Astrocyte of the cerebellum (primary cell): ENCODE measurements around the gene PAN2.
"Not testable (repeated sequence)": the region's sequence is repeated elsewhere in the genome, so short reads cannot be mapped to it uniquely, and the experiment has no call there.

Experiments used
- DNase-seq: peaks from one replicate; pipeline ENCODE4 v3.0.0-alpha.2; 2011; ENCODE audit warnings: low read depth
- H3K4me3 ChIP-seq: 2 replicates; pipeline ENCODE4 v1.5.1; 2011; ENCODE audit warnings: mild to moderate bottlenecking, low read depth, low read length, moderate library complexity
- CTCF ChIP-seq: IDR thresholded peaks from 2 replicates; pipeline ENCODE4 v1.5.1; 2012; ENCODE audit warnings: low read length, low read depth, moderate library complexity, mild to moderate bottlenecking; ENCODE audit errors: missing control alignments
- in situ Hi-C: cut with HindIII; loops from 2 replicates; pipeline ENCODE4 v1.10.0; 2017; ENCODE audit warnings: low sequenced_read_pairs

Gene PAN2

DNA sequence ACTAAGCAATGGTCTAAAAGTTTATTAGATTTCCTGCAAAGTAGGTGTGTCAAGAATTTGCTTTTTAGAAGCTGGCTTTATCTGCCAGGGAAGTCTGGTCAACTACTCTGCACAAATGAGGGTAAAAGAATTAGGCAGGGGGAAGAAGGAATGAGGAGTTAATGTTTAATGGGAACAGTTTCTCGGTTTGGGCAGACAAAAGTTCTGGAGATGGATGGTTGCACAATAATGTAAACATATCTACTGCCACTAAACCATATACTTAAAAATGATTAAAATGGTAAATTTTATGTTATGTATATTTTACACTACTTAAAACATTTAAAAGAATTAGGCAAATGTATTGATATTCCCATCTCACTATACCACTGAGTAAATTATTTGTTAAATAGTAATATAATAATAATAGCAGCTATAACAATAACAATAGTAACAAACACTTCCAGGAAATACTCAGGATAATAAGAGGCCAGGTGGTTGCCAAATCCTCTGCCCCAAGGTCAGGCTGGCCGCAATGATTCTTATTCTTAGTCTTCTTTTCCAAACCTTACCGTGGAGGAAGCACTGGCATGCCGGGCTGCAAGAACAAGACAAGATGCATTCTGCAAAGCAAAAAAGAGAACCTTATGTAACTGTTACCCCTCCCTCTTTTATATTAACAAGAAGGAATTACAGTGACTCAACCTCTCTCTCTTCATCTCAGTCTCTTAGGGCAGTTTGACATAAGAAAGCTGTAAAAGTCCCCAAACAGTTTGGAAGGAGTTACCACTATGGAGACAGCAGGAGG lies 47.6 kb downstream of the PAN2 start:
- no peak for TF ChIP-seq CTCF
- H3K4me3 ChIP-seq: no peak overlapping the region
- in situ Hi-C loops: no loop called here
- DNase-seq: no peak

- H3K4me3 ChIP-seq, in situ Hi-C loops, DNase-seq: not testable (repeated sequence)
Observed at GRCh38 chr12:56284263-56284662, 49.5 kb downstream of the PAN2 start.

DNA sequence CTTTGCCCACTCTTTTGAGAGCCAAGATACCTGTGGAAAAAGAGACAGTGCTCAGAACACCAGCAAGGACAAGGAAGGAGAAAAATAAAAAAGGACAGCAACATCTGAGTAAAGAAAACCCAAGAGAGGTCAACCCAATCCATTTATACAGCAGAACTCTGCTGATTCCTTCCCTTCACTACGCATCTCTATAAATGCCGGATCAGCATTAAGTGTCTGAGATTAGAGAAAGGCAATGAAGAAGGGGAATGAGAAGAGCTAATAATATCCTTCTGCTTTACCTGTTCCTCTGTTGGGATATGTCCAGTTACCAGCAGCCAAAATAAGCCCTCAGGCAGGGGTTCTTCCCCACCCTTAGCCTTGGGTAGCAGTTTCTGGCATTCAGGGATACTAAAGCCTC lies 51.2 kb downstream of the PAN2 start:
- in situ Hi-C loops: no loop called here
- no peak overlapping the region for H3K4me3 ChIP-seq
- TF ChIP-seq CTCF: no peak
- DNase-seq: no peak

- in situ Hi-C loops: no loop called here
- DNase-seq: no peak
- no peak for TF ChIP-seq CTCF
- H3K4me3 ChIP-seq: no peak overlapping the region
Observed at GRCh38 chr12:56282030-56282429, 51.8 kb downstream of the PAN2 start.

- no peak for DNase-seq
- in situ Hi-C loops: no loop called here
- no peak for TF ChIP-seq CTCF
- no peak overlapping the region for H3K4me3 ChIP-seq
Observed at GRCh38 chr12:56280849-56281248, 53.0 kb downstream of the PAN2 start.

GRCh38 chr12:56278905-56279304 lies 54.9 kb downstream of the PAN2 start:
- no peak for DNase-seq
- TF ChIP-seq CTCF: no peak
- in situ Hi-C loops: no loop called here
- no peak overlapping the region for H3K4me3 ChIP-seq

GRCh38 chr12:56274299-56274698 lies 59.5 kb downstream of the PAN2 start:
- no peak overlapping the region for H3K4me3 ChIP-seq
- no peak for DNase-seq
- no peak for TF ChIP-seq CTCF
- in situ Hi-C loops: no loop called here

DNA sequence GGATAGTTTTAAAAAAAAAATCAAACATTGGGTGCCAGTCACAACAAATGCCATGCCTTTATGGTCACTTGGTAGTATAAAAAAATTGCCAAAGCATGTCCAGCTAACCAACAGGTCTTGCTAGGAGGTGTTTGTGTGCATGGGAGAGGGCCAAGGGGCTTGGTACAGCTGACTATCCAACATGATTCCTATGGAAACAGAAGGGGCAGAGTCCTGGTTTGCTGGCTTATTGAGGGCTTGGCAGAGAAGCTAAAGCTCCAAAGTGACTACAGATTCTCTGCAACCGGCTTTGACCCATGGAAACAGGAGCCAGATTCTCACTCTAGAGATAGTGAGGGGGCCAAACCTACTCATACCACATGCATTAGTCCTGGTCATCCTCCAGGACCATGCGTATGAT lies 61.3 kb downstream of the PAN2 start:
- in situ Hi-C loops, H3K4me3 ChIP-seq, DNase-seq: not testable (repeated sequence)
